GM21576 (cell line): ENCODE data around the gene ICA1.
A peak's percentile ranks its signal among the peaks of the same experiment; 100 is the strongest.

Source experiments
- ATAC-seq: cut with Tn5 transposase; IDR thresholded peaks from one replicate; pipeline ENCODE4 v1.9.1; 2021; ENCODE audit warnings: mild to moderate bottlenecking, moderate library complexity; ENCODE audit not compliant: unreplicated experiment

Gene ICA1

DNA sequence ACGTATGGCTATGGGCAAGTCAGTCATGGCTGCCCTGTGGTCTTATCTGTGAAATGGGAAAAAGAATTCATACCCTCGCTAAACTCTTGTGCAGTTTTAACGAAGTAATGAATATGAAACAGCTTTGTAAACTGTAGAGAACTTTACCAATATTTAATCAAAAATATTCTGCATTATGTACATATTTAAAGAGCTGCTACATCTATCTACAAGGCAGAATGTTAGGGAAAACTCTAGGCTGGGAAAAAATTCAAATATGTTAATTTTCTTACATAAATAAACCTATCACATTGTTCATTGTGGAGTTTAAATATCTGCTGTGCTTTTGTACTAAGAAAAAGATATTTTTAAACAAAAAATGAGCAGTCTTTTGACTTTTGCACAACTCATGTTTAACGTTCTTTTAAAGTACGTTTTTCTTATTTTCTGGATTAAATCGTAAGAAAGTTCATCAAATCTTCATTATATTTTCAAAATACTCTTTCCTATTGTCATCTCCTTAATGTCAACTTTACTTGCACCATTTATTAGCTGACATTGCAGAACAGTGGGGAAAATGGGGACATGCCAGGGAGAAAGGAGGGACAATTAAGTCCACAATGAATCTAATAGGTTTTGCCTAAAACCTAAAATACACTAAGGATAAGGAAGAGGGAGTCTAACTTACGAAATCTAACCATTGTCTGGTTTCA lies 57.5 kb downstream of the ICA1 start:
- ATAC-seq = no peak

- ATAC-seq = no peak
Observed at GRCh38 chr7:8201846-8202441, 60.0 kb downstream of the ICA1 start.

DNA sequence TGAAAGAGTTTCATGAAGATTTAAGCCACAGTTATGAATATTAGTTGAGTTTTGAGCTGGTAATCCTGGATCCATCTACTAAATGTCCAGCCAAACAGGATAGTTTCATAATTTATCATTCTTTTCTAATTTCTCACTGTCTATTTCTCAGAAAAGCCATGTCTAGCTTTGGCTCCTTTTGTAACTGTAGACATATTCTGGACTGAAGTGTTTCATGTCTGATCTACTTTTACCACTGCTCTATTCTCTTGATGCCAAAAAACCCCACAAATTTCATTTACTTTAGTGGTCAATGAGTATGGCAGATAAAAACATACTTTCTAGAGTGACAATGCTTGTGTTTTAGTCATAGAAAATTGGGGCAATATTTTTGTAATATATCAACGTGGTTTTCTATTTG lies 61.2 kb downstream of the ICA1 start:
- ATAC-seq = no peak

DNA sequence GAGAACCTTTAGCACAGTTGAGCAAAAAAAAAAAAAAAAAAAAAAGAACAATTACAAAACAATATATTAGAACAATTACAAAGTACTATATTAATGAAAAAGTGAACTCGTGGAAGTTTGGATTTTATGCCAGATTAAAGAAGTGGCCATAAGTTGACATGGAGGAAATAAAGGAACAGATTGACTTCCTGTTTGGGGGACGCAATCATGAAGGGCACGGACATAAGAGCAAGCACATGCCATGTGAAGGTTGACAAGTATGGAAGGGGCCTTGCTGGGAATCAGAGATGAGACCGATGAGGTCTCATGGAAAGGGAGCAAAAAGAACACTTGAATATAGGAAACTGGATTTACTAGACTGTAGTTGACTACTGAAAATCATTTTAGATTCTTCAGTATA lies 61.7 kb downstream of the ICA1 start:
- no peak for ATAC-seq

- ATAC-seq = no peak
Observed at GRCh38 chr7:8197994-8198698, 63.8 kb downstream of the ICA1 start.

GRCh38 chr7:8192897-8193296 lies 69.1 kb downstream of the ICA1 start:
- no peak for ATAC-seq

DNA sequence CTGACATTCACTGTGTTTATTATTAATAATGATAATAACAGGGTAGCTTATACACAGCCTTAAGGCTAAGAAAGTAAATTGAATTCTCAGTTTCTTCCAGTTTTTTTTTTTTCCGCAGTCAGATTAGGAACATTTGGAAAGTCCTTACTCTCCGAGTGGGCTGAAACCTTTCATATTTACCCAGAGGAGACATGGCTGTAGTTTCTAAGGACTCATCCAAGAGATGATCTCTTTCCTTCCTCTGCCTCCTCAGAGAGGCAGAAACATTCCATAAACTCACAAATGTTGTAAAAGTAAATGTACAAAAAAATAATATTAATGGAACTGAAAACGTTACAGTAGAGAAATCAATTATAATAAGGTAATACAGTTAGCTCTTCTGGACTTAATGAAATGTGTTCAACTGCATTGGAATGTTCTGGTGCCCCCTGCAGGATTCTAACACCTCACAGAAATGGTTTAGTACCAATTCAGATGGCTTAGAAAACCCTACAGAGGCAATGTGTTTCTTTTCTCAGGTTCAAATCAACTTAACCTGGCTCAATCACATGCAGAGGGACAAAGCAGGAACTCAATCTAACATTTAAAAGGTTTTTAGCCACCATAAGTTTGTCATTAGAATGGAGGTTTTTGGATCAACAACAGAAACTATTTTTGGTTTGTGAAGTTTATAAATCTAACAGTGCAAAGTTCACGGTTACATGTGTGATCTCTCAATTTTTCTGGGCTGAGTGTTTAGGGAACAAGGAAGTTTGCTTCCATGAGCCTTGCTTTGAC lies 71.7 kb downstream of the ICA1 start:
- peak; percentile 88 for ATAC-seq

DNA sequence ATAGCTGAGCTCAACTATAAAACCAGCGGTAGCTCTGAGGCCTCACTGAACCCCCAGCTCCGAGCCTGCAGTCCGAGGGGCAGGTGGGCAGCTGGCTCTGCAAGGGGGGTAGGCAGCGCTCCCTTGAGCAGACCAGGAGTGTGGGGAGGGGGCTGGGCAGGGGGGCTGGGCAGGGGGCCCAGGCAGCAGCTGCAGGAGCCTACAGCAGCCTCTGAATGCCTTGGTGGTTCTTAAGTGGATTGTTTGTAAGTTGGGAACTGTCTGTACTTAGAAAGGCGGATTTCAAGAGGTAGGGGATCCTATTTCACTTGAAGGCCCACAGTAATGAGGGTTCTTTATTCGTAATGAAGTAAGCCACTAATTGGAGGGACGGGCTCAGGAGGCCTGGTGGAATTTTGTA lies 72.3 kb downstream of the ICA1 start:
- ATAC-seq = no peak

DNA sequence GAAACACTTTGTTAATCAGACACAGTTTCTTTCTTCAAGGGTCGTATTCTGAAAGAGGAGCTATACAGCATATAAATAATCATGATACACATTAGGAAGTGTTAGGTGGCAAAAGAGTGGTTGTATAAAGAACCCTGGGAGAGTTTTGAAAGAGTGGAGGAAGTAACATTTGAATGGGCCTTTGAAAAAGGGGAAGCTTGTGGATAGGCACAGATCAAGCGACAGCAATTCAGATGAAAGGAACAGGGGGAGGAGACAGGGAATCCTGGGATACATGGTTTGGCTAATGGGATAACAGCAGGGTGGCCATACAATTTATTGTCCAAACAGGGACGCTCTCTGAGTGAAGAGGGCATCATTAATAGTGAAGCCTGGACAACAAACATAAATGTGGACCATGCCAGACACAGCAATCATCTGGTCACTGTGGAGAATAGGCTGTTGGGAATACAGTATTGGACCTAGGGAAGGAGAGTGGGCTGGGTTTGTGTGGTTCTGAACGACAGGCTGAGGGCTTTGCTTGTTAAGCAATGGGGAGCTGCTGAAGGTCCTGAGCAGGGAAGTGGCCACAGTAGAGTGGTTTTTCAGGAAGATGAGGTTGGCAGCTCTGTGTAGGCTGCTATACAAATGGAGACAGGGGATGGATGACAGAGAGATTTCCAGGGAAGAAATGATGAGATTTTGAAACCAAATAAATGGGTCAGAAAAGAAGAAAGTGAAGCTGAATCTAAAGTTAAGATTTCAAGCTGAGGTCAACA lies 75.9 kb downstream of the ICA1 start:
- ATAC-seq = no peak

GRCh38 chr7:8184221-8184620 lies 77.7 kb downstream of the ICA1 start:
- ATAC-seq = no peak

GRCh38 chr7:8179486-8179885 lies 82.5 kb downstream of the ICA1 start:
- ATAC-seq = no peak

DNA sequence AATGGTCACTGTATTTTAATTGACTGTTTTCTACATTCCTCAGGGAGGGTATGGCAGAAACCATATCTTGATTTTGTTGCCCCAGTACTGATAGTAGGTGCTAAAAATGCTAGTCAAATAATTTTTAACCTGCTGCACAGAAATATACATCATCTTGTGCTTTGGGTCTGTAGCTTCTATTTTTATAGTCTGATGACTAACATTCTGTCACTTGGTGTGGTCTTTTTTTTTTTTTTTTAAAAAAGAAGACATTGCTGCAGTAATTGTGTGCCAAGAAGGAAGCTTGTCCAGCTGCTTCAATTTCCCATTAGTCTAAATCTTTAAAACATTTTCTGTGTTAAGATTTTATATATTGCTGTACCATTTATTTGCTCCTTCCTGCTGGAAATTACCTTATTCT lies 83.6 kb downstream of the ICA1 start:
- no peak for ATAC-seq

- ATAC-seq = peak; percentile 38
Observed at GRCh38 chr7:8177109-8177933, 84.6 kb downstream of the ICA1 start.

GRCh38 chr7:8176370-8177081 lies 85.4 kb downstream of the ICA1 start:
- peak; percentile 76 for ATAC-seq

GRCh38 chr7:8175929-8176369 lies 86.0 kb downstream of the ICA1 start:
- ATAC-seq = no peak

GRCh38 chr7:8172372-8173354 lies 89.3 kb downstream of the ICA1 start:
- no peak for ATAC-seq

- ATAC-seq = no peak
Observed at GRCh38 chr7:8169171-8169570, 92.8 kb downstream of the ICA1 start.

DNA sequence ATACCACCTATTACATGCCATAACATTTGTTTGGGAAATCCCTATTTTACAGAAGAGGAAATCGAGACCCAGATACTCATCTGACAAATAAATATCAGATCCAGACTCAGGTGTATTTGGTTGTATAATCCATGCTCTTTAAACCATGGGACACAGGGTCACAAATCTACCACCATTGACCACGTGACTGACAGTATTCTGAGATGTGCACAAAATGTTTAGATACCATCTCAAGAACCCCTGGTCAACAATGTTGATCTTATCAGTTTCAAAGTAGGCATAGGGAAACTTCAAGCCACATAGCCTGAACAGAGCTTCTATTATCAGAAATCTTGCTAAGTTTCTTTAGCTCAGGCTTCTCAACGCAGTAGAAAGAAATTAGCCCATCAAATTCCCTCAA lies 93.6 kb downstream of the ICA1 start:
- ATAC-seq = no peak
